GM18868 (cell line): ENCODE results near the gene TAOK2.
"Not testable (repeated sequence)": the region's sequence is repeated elsewhere in the genome, so short reads cannot be mapped to it uniquely, and the experiment has no call there.

Experiments used
- ATAC-seq: cut with Tn5 transposase; IDR thresholded peaks from one replicate; pipeline ENCODE4 v1.9.1; 2021; ENCODE audit warnings: mild to moderate bottlenecking, moderate library complexity; ENCODE audit not compliant: unreplicated experiment

Gene TAOK2

GRCh38 chr16:30018731-30019158, 45.1 kb downstream of the TAOK2 start:
- ATAC-seq: no peak

GRCh38 chr16:30022887-30023286, 49.2 kb downstream of the TAOK2 start, which contains the start of gene C16orf92:
C16orf92 (plus strand) TSS chr16:30023198; CDS start chr16:30023341, 143 bp downstream.
- ATAC-seq: no peak

DNA sequence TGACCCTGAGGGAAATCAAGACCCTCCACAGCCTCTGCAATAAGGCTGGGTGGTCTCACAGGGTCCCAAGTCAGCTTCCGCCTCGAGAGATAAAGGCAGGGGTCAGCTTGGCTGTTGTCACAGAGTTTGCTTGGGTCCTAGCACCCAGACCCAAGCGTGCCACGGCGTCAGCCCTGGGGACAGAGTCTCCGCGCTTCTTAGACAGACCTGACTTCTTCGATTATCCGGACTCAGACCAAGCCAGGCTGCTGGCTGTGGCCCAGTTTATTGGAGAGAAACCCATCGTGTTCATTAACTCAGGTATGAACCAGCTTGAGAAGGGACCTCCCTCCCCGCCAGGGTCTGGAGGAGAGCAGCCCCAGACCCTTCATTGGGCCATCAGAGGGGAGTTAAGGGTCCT, 49.9 kb downstream of the TAOK2 start:
- ATAC-seq: no peak

DNA sequence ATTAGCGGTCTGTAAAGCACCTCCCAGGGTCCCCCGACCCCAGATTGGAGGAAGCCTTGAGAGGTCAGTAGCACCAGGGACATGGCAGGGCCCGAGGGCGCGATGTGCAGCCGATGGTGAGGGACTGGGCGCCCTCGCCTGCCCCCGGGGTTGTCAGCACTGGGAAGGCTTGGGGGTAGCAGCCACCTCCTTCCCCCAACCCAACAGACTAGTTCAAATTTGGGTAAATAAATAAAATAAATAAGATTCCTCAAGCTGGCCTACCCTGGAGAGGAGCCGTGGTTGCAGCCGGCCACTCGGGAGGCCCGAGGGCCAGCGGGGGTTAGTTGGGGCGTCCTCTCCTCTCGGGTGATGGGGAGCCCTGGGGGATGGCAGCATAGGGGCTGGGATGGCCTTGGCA, 50.8 kb downstream of the TAOK2 start:
- ATAC-seq: no peak

DNA sequence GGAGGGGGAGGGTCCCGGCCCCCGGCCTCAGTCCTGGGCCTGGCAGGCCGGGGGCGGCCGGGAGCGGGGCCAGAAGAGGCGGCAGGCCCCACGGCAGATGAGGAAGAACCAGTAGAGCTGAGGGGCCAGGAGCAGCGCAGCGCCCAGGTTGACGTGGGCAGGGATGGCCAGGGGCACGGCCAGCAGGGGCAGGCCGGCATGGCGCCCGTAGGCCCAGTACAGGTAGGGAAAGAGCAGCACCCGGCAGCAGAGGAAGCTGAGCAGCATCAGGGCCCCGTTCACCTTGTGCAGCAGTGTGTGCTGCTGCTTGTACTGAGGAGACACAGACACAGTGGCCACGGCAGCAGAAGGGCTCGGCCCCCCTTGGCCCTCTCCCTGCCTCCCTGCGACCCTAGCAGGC, 51.5 kb downstream of the TAOK2 start:
- no peak for ATAC-seq

DNA sequence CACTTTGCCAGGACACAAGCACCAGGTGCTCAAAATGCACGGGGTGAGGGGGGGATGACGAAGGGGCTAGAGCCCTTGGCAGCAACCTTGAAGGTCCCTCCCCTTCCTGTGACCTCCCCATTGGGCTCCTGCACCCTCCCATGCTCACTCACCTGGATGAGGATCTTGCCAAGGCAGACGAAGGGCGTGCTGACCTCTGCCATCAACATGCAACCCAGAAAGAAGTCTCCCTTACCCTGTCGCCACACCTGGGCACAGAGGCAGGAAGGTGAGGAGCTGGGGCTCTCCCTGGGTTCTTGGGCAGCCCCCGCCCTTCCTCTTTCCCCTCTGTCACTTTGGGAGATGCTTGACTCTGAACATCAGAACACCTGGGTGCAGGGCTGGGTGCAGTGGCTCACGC, 51.9 kb downstream of the TAOK2 start:
- ATAC-seq: no peak

- no peak for ATAC-seq
Observed at GRCh38 chr16:30026449-30026848, 52.8 kb downstream of the TAOK2 start.

DNA sequence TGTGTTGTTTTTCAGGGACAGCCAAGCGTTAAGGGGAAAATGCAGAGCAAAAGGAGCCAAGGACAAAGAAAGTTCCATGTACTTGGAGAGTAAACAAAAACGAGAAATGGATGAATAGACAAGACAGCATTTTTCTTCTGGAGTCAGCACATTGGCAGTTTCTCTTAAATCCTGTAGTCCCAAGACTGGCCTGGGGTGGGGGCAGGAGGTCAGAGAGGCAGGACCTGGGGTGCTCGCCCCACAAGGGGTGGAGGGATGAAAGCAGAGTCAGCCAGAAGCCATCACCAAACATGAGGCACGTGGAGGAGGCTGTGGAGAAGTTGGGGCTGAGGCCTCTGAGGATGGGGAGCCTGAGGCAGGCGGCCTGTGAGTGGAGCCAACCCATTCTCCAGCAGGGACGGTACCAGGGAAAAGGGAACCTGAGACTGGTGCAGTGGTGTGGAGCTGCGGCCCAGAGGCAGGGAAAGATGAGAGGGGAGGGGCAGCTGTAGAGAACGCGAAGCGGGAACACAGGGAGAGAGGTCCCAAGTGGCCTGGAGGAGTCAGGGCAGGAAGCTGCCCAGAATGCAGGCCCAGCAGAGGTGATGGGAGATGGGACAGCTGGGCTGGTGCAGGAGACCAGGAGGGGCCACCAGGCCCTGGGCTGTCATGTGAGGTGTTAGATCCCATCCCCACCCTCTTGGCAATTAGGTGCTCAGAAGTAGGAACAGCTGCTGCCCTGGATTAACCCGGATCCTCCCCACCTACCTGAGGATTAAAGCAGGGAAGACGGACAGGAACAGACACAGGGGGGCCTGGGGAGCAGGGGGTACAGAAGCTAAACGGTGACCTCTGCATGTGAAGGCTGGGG, 54.1 kb downstream of the TAOK2 start:
- ATAC-seq: no peak

GRCh38 chr16:30028438-30029076, 54.9 kb downstream of the TAOK2 start:
- ATAC-seq: no peak

- ATAC-seq: no peak
Observed at GRCh38 chr16:30030011-30030685, 56.5 kb downstream of the TAOK2 start.

- no peak for ATAC-seq
Observed at GRCh38 chr16:30030841-30031413, 57.3 kb downstream of the TAOK2 start, which contains the start of gene TLCD3B. TLCD3B (minus strand) TSS chr16:30031271; CDS start chr16:30030527, 744 bp downstream.

GRCh38 chr16:30031477-30031918, 57.8 kb downstream of the TAOK2 start:
- ATAC-seq: no peak

GRCh38 chr16:30032083-30032819, 58.6 kb downstream of the TAOK2 start:
- ATAC-seq: no peak

DNA sequence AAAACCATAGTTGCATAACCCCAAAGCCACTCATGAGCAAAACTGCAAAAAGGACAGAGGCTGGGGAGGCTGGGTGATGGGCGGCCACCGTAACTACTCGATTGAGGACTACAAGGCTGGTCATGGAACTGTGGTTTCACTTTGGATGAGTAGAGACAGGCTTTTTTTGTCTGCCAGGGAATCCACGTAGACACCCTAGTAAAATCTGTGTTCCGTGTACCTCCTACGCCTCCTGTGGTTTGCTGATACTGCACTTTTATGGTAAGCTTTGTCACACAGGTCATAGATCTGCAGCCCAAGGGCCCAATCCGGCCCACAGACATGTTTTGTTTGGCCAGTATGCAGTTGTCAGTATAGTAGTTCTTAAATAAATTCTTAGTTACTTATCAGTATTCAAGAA, 59.6 kb downstream of the TAOK2 start:
- no peak for ATAC-seq

DNA sequence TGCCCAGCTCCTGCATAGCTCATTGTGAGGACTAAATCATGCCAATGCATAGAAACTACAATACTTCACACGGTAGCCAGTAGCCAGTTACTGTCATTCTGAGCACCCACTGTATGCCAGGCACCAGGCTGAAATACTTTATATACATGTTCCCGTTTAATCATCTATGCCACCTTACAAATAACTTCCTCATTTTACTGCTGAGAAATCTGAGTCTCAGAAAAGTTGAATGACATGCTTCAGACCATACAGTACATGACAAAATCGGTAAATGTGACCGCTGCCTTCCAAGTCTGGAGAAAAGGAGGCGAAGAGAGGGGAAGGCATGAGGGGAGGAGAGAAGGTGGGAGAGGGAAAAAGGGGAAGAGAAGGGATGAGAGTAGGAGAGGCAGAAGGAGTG, 66.6 kb downstream of the TAOK2 start:
- no peak for ATAC-seq

- not testable (repeated sequence) for ATAC-seq
Observed at GRCh38 chr16:30040690-30041089, 67.0 kb downstream of the TAOK2 start.

DNA sequence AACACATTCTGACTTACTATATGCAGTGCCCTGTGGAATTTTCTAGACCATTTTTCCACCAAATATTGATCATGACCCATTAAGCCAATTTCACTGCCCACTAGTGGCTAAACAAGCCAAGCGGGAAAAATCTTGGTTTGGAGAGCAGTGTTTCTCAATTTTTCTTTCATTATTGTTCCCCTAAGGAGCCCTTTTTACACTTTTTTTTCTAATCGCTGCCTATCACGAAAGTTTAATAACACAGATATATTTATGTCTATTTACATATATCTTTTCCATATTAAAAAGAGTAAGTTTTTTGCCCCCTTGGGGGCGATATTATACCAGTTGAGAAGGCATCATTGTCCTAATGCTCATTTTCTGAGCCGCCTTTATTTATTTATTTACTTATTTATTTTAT, 68.2 kb downstream of the TAOK2 start:
- ATAC-seq: no peak
